Measurements from ENCODE around the gene PRPF6.

Gene PRPF6

GRCh38 chr20:64052326-64052722, 71.4 kb downstream of the PRPF6 start:
- DNase-seq = no peak

- DNase-seq = no peak
Observed at GRCh38 chr20:64052987-64053840, 72.3 kb downstream of the PRPF6 start.

GRCh38 chr20:64053841-64054661, 73.1 kb downstream of the PRPF6 start:
- no peak for DNase-seq

DNA sequence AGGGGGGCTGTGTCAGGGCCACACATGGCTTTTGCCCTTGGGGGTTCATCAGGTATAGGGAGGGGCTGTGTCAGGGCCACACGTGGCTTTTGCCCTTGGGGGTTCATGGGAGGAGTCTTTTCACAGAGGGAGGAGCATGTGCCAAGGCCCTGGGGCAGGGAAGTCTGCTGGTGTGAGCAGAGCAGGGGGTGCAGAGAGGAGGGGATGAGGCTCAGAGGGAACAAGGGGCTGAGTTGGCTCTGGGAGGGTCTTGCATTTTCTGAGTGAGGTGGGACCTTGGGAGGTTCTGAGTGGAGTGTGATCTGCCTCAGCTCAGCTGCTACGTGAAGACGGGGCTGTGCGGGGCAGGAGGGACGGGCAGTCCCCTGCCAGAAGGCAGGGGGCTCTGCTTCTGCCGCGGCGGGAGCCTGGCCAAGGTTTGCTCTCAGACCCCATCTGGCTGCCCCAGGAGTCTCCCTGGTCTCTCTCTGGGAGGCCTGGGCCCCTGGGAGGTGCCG, 74.5 kb downstream of the PRPF6 start:
- no peak for DNase-seq

- no peak for DNase-seq
Observed at GRCh38 chr20:64055893-64056638, 75.1 kb downstream of the PRPF6 start.

GRCh38 chr20:64056639-64056888, 75.6 kb downstream of the PRPF6 start:
- no peak for DNase-seq

GRCh38 chr20:64056889-64057627, 76.1 kb downstream of the PRPF6 start:
- DNase-seq = no peak

DNA sequence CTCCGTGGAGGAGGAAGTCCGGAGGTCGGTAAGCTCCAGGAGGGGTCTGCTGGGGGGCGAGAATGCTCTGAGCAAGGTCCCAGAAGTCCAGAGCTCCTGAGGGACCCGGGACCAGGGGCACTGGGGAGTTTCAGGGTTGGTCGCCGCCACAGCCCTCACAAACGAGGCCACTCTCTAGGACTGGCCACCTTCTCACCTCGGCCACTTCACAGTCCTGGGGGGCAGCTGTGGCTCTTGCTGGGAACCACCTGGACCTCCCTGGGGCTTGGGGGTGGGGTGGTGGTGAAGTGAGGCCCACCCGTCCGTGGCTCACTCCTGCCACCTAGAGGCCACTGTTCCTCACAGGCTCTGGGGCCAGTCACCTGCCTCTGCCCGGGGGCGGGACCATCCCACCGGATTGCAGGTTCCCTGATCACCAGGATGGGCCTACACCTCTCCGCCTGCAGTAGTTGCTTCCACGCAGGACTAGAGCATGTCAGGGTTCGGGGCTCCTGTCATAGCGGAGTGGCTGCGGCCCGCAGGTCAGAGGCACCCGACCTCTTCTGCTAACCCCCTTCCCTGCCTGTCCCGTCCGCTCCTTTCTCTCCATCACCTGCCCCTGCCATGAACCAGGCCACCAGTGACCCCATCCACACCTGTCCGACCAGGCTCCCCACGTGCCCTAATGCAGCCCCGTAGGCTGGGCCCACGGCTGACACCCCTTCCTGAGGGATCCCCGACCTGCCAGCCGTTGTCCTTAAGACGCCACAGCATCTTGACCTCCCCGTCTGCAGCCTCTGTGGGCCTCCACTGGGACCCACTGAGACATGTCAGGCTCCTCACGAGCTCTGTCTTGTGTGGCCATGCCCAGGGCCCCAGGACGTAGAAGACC, 76.9 kb downstream of the PRPF6 start:
- DNase-seq = no peak

DNA sequence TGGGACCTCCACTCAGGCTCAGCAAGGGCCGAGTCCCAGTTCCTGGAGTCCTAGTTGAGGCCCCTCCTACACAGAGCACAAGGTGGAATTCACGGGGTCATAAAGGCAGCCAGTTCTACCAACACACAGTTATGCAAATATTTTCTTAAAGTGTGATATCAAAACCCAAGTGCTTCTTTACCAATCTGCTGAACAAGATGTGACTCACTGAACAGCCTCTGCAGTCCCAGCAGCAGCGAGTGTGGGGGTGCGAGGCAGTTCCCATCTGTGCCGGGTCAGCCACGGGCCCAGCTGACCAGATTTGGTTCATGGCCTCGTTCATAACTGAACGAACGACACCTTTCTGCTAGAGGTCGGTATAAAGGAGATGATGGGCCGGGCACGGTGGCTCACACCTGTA, 77.6 kb downstream of the PRPF6 start:
- no peak for DNase-seq

DNA sequence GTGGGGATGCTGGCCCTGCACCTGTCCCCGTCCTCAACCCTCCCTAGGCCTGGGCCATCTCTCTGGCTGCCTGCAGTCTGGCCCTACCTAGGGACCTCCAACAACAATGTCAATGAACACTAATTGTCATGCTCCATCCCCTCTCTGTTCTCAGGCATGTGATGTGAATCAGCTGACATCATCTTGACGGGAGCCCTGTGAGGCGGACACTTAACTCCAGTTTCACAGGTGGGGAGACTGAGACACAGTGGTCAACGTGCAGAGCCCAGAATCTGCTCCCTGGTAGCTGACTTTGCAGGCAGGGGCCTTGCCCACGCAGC, 81.3 kb downstream of the PRPF6 start:
- DNase-seq = no peak

DNA sequence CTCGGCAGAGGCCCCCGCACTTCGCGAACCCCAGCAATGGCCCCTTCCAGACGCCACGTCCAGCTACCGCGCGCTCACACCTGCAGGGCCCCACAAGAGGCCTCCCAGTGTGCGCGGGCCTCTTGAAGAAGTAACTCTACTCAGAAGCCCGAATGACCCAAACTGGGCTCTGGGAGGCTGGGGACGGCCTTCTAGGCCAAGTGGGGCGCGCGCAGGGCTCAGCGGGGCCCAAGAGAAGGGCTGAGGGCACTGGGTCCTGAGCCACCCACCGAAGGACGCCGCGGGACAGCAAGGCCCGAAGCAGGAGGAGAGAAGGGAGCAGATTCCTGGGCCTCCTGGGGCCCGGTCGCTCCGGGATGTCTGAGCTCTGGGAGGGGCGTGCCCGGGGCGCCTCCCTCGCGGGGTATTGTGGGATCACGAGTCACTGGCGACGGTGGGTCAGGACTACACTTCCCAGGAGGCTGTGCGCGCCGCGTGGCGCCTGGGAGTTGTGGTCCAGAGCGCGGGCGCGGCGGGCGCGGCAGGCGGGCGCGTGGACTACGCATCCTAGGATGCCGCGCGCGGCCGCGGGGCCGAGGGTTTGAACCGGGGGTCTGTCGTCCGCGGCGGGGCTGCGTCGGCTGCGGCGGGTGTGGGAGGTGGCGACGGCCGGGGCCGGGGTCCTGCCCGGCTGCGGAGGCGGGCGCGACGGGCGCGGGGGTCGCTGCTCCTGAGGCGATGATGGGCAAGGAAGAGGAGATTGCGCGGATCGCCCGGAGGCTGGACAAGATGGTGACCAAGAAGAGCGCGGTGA, 81.9 kb downstream of the PRPF6 start, which contains the start of gene TCEA2:
Gene TCEA2, plus strand, starts transcription at position 603 of the 793 bp plus-strand sequence. Its CDS starts 115 bp downstream, at position 718.
- peak; percentile 92 for DNase-seq

DNA sequence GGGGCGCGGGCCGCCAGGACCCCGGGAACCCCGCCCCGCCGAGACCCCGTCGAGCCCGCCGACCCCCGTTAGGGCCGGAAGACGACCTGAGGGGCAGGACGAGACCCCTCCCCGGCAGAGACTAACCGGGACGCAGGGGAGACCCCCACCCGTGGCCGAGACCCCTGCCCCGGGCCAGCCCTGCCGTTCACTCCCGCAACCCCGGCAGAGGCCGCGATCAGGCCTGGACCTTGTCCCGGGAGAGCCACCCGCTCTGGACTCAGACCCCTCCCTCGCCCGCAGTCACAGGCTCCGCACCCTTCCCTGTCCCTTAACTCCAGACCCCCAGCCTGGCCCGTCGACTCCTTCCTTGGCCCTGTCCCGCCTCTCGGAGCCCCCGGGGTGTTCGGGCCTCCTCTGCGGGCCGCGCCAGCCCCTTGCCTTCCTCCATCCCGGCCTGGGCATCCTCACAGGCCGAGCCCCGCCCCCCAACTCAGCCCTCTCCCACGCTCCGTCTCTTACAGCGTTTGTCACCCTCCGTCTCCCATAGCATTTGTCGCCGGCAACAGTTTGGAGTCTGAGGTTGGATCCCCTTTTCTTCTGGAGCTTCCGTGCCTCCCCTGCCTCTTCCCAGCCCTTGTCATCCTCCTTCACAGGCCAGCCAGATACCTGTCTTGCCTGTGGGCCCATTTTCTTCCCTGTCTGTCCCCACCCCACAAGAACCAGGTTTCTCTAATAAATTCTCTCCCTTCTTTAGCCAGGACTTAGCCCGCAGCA, 82.6 kb downstream of the PRPF6 start:
- DNase-seq = no peak

GRCh38 chr20:64064145-64064698, 83.3 kb downstream of the PRPF6 start:
- DNase-seq = no peak

GRCh38 chr20:64065062-64065973, 84.4 kb downstream of the PRPF6 start:
- DNase-seq = no peak

DNA sequence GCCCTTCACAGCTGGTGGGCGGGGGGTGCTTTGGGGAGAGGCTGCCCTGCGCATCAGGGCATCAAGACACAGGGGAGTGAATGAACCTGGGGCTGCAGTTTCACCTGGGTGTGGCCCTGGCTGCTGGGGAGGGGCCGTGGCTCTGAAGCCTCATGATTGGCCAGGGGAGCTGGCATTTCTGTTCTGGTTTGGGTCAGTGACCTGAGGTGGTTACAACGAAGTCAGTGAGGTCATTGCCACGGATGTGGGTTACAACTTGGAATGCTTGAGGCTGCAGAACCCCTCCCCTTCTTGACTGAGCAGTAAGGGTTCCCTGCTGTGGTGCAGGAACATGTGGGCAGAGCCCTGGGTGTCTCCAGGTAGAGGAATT, 85.0 kb downstream of the PRPF6 start:
- no peak for DNase-seq

GRCh38 chr20:64067005-64067632, 86.2 kb downstream of the PRPF6 start:
- DNase-seq = no peak

DNA sequence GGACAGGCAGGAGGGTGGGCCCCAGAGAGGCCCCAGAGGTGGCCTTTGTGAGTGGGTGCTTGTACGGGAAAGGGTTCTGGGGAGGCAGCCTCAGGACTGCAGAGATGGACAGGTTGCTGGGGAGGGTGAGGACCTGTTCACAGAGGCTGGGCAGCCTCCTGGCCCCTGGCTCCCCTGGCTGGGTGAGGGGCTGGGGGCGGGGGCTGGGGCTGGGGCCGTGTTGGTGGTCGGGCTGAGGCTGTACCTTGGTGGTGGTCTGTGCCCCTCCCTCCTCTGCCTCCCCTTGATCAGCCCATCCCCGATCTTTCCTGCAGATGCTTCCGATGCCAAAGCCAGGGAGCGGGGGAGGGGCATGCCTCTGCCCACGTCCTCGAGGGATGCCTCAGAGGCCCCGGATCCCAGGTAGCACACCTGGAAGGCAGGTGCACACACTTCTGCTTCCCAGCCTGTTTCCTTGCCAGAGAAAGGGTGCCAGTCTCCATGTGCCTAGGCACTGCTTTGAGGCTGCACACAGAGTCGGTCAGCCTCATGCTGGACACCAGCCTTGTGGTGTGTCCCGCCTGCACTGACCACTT, 86.9 kb downstream of the PRPF6 start:
- DNase-seq = no peak
